Endothelial cell of umbilical vein (primary cell): ENCODE data around the gene LDLRAD4. TPM values are rescaled to one million over a fixed set of nuclear protein-coding genes. Genes with fewer than 3 reads are reported as not detected.

Experiments used
- BruUV-seq: library from RNA; stranded (reverse); fragments of 400-500 nt; replicated peaks from 2 replicates; lab custom pipeline; 2021; lab: Mats Ljungman, UMichigan
- CTCF ChIA-PET: fragments of 300-600, 350-600 bp; sonication (Branson Sonifier 250); formaldehyde crosslinking; loops from one replicate; lab custom pipeline; 2021; ENCODE audit warnings: antibody characterized with exemption, inconsistent platforms; lab: Charles Lee
- POLR2A ChIA-PET: fragments of 300-600, 350-600 bp; sonication (Branson Sonifier 250); formaldehyde crosslinking; loops from one replicate; lab custom pipeline; 2021; ENCODE audit warnings: antibody characterized with exemption, inconsistent platforms; lab: Charles Lee
- DNase-seq: peaks from one replicate; pipeline ENCODE4 v3.0.0-alpha.2; 2011; ENCODE audit warnings: low read depth, low spot score
- FAIRE-seq: peaks from 2 replicates; lab custom pipeline; 2011; peaks lifted over from hg19 to GRCh38; lab: Jason Lieb, UNC
- H2AFZ ChIP-seq: 2 replicates; pipeline ENCODE4 v1.6.0; 2012; ENCODE audit warnings: low read depth, low read length, control low read depth, inconsistent platforms
- H3K27ac ChIP-seq: 2 replicates; pipeline ENCODE4 v1.5.1; 2011; ENCODE audit warnings: low read depth, mild to moderate bottlenecking, control low read depth, low read length, moderate library complexity; ENCODE audit not compliant: insufficient read depth
- H3K27me3 ChIP-seq, 2 experiments: 2 replicates each; pipeline versions ENCODE4 v1.6.0 to v1.6.1; 2011; ENCODE audit warnings: low read length in 2 of 2, mixed read lengths in 1 of 2; ENCODE audit not compliant: control insufficient read depth in 2 of 2, insufficient read depth in 2 of 2
- H3K36me3 ChIP-seq, 2 experiments: 2 replicates in 1 of 2; 3 replicates in 1 of 2; pipeline ENCODE4 v1.5.1; 2011; ENCODE audit warnings: low read length in 2 of 2, mild to moderate bottlenecking in 1 of 2, moderate library complexity in 1 of 2; ENCODE audit not compliant: control insufficient read depth in 2 of 2, insufficient read depth in 2 of 2; ENCODE audit errors: extremely low read depth in 1 of 2
- H3K4me1 ChIP-seq: 3 replicates; pipeline ENCODE4 v1.5.1; 2011; ENCODE audit warnings: mild to moderate bottlenecking, low read length; ENCODE audit not compliant: control insufficient read depth, insufficient read depth; ENCODE audit errors: extremely low read depth
- H3K4me2 ChIP-seq: 2 replicates; pipeline ENCODE4 v1.6.1; 2011; ENCODE audit warnings: low read length, control low read depth, mixed read lengths; ENCODE audit not compliant: insufficient read depth
- H3K4me3 ChIP-seq, 3 experiments: fragments of 200-600 bp in 1 of 3; sonication (generic), shearing (Covaris generic) in 1 of 3; replicated peaks in 1 of 3; 2 replicates each; pipeline ENCODE4 v1.5.1; 2011 to 2016; ENCODE audit warnings: control low read depth in 3 of 3, low read length in 3 of 3, mild to moderate bottlenecking in 2 of 3, inconsistent platforms in 1 of 3, low read depth in 1 of 3, moderate library complexity in 1 of 3; ENCODE audit not compliant: insufficient read depth in 1 of 3
- H3K79me2 ChIP-seq: 2 replicates; pipeline ENCODE4 v1.6.0; 2012; ENCODE audit warnings: low read length, inconsistent platforms; ENCODE audit not compliant: control insufficient read depth, insufficient read depth
- H3K9ac ChIP-seq: replicated peaks from 2 replicates; pipeline ENCODE3; 2011; ENCODE audit warnings: low read length, control low read depth; ENCODE audit not compliant: insufficient read depth; ENCODE audit errors: extremely low read depth
- H3K9me1 ChIP-seq: replicated peaks from 3 replicates; pipeline ENCODE4 v1.6.0; 2011; ENCODE audit warnings: mild to moderate bottlenecking, low read length; ENCODE audit not compliant: control insufficient read depth, insufficient read depth; ENCODE audit errors: extremely low read depth
- H3K9me3 ChIP-seq: replicated peaks from 2 replicates; pipeline ENCODE4 v1.5.1; 2012; ENCODE audit warnings: low read length, inconsistent platforms; ENCODE audit not compliant: control insufficient read depth, insufficient read depth
- H4K20me1 ChIP-seq: replicated peaks from 2 replicates; pipeline ENCODE3; 2011; ENCODE audit warnings: mild to moderate bottlenecking, low read length; ENCODE audit not compliant: control insufficient read depth, insufficient read depth; ENCODE audit errors: extremely low read depth
- EZH2 ChIP-seq: IDR thresholded peaks from 2 replicates; pipeline ENCODE4 v1.6.1; 2012; ENCODE audit warnings: borderline replicate concordance, low read depth, mild to moderate bottlenecking, moderate library complexity, low read length, inconsistent platforms; ENCODE audit not compliant: severe bottlenecking
- FOS ChIP-seq: IDR thresholded peaks from 2 replicates; pipeline ENCODE4 v1.6.1; 2011; ENCODE audit warnings: mild to moderate bottlenecking, low read length, moderate library complexity, borderline replicate concordance; ENCODE audit not compliant: insufficient read depth
- GATA2 ChIP-seq: IDR thresholded peaks from 2 replicates; pipeline ENCODE4 v1.7.0; 2011; ENCODE audit warnings: low read depth, mild to moderate bottlenecking, moderate library complexity, mixed read lengths, low read length; ENCODE audit not compliant: insufficient read length, insufficient read depth
- JUN ChIP-seq: IDR thresholded peaks from 2 replicates; pipeline ENCODE4 v1.6.1; 2011; ENCODE audit warnings: borderline replicate concordance, low read depth; ENCODE audit not compliant: insufficient read length, insufficient read depth
- MYC ChIP-seq: IDR thresholded peaks from one replicate; pipeline ENCODE4 v1.6.1; 2011; ENCODE audit warnings: mild to moderate bottlenecking, low read depth, low read length
- POLR2A ChIP-seq: IDR thresholded peaks from 2 replicates; pipeline ENCODE4 v1.6.1; 2012; ENCODE audit warnings: low read depth, mild to moderate bottlenecking, control low read depth, low read length
- POLR2AphosphoS5 ChIP-seq: IDR thresholded peaks from 2 replicates; pipeline ENCODE4 v1.6.1; 2012; ENCODE audit warnings: low read depth, mild to moderate bottlenecking, control low read depth, low read length, moderate library complexity; ENCODE audit not compliant: insufficient read depth
- dilution Hi-C: fragments of 300-500 bp; cut with MboI; formaldehyde crosslinking; loops from one replicate; pipeline ENCODE4 v1.15.0; 2019; ENCODE audit warnings: low sequenced_read_pairs; ENCODE audit not compliant: extremely low pct_ligation_motif_present
- intact Hi-C: fragments of 100-400 bp; cut with micrococcal nuclease; formaldehyde crosslinking; loops from one replicate; pipeline ENCODE4 v1.10.0; 2022
- polyA plus RNA-seq, 4 experiments: library from polyadenylated mRNA; depleted of rRNA in 3 of 4; stranded (reverse) in 3 of 4; unstranded in 1 of 4; fragments of >200 nt; gene quantifications; 2 replicates each; pipeline versions ENCODE4 v1.2.1 to v1.2.3, GENCODE V29; 2011 to 2012; ENCODE audit warnings: missing spikeins in 1 of 4
- total RNA-seq: library from RNA; stranded (reverse); gene quantifications from 2 replicates; pipeline ENCODE4 v1.2.3, GENCODE V29; 2021
- TF ChIP-seq, protein P1 (sequence below): IDR thresholded peaks from 2 replicates; pipeline ENCODE4 v1.6.1; 2011; ENCODE audit not compliant: insufficient read depth, insufficient read length
- TF ChIP-seq, protein P2 (sequence below), 2 donors: IDR thresholded peaks; 1 replicate in 1 of 2; 2 replicates in 1 of 2; pipeline ENCODE4 v1.5.1; 2011; ENCODE audit warnings: low read length in 2 of 2, mild to moderate bottlenecking in 2 of 2, moderate library complexity in 2 of 2, control low read depth in 1 of 2, inconsistent platforms in 1 of 2, low read depth in 1 of 2; ENCODE audit not compliant: insufficient read depth in 1 of 2; ENCODE audit errors: extremely low read depth in 1 of 2

Gene LDLRAD4
- total and polyA plus RNA-seq, 2 donors (not counting 3 experiments of a cell fraction or from before 2014, with no cell fraction given): 5.2 to 6.5 TPM

DNA sequence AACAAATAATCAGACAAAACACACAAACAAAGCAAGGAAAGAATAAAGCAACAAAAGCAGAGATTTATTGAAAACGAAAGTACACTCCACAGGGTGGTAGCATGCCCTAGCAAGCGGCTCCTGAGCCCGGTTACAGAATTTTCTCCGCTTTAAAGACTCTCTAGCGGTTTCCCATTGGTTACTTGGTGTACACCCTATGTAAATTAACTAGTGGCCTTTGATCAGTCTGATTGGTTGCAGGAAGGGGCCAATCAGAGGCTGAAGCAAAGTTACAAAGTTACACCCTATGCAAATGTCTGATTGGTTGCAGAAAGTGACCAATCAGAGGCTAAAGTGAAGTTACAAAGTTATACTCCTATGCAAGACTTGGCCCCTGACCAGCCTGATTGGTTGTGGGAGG, 242.9 kb downstream of the LDLRAD4 start:
- Histone ChIP-seq H3K27me3 (no peaks in the 10 kb centered on the region), H3K4me3 (no peak overlapping the region), H3K4me2 (no peak overlapping the region), H3K27ac (no peak overlapping the region), H3K9ac (no peak overlapping the region), H3K79me2 (no peaks in the 10 kb centered on the region), H3K36me3 (no peaks in the 10 kb centered on the region), H3K9me1 (no peaks in the 10 kb centered on the region), H2AFZ (no peak overlapping the region), H4K20me1 (no peaks in the 10 kb centered on the region), H3K4me1 (peaks cover 34% of the 10 kb centered on the region), H3K9me3 (no peaks in the 10 kb centered on the region)
- no TSS peak for BruUV-seq
- ChIA-PET POLR2A (no interaction called here), CTCF (no interaction called here)
- FAIRE-seq: no peak
- intact Hi-C loops: loop anchor here (10.0 kb wide), 4 partner anchors 73 to 343 kb away; partner anchors contain the start of genes FAM210A and RNMT
- DNase-seq: no peak
- dilution Hi-C loops: no loop called here
- TF ChIP-seq POLR2A (no peak), MYC (no peak), POLR2AphosphoS5 (no peak), GATA2 (no peak), EZH2 (no peak), JUN (no peak), FOS (no peak)
- TF ChIP-seq, protein P1, sequence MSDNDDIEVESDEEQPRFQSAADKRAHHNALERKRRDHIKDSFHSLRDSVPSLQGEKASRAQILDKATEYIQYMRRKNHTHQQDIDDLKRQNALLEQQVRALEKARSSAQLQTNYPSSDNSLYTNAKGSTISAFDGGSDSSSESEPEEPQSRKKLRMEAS: no peak
- TF ChIP-seq, protein P2, sequence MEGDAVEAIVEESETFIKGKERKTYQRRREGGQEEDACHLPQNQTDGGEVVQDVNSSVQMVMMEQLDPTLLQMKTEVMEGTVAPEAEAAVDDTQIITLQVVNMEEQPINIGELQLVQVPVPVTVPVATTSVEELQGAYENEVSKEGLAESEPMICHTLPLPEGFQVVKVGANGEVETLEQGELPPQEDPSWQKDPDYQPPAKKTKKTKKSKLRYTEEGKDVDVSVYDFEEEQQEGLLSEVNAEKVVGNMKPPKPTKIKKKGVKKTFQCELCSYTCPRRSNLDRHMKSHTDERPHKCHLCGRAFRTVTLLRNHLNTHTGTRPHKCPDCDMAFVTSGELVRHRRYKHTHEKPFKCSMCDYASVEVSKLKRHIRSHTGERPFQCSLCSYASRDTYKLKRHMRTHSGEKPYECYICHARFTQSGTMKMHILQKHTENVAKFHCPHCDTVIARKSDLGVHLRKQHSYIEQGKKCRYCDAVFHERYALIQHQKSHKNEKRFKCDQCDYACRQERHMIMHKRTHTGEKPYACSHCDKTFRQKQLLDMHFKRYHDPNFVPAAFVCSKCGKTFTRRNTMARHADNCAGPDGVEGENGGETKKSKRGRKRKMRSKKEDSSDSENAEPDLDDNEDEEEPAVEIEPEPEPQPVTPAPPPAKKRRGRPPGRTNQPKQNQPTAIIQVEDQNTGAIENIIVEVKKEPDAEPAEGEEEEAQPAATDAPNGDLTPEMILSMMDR (IDR thresholded peaks at IDR 0.05; ENCODE audit: extremely low read depth in 1 of 2, insufficient read depth in 1 of 2, low read depth in 1 of 2, low read length in 2 of 2): no peak
